H1 (cell line): ENCODE measurements around the gene CD7. TPM values are rescaled to one million over a fixed set of nuclear protein-coding genes. Genes with fewer than 3 reads are reported as not detected.

Experiments used
- CTCF ChIA-PET: fragments of 300-600 bp; sonication (Branson Sonifier 250); formaldehyde crosslinking; loops from one replicate; lab custom pipeline; 2021; ENCODE audit not compliant: partially characterized antibody; lab: Charles Lee
- POLR2A ChIA-PET: fragments of 300-600 bp; sonication (Branson Sonifier 250); formaldehyde crosslinking; loops from one replicate; lab custom pipeline; 2021; ENCODE audit warnings: inconsistent platforms; ENCODE audit not compliant: partially characterized antibody; lab: Charles Lee
- DNase-seq, 2 experiments: peaks; one replicate each; pipeline versions ENCODE4 v3.0.0 to v3.0.0-alpha.2; 2010 to 2022; ENCODE audit warnings: low spot score in 2 of 2, low read depth in 1 of 2, mixed read lengths in 1 of 2
- FAIRE-seq: peaks from 2 replicates; lab custom pipeline; 2011; peaks lifted over from hg19 to GRCh38; lab: Jason Lieb, UNC
- H2AFZ ChIP-seq: 2 replicates; pipeline ENCODE4 v1.8.1; 2012; ENCODE audit warnings: low read length, inconsistent platforms
- H2AK5ac ChIP-seq: 2 replicates; pipeline ENCODE4 v1.6.1; 2013; ENCODE audit warnings: low read depth, low read length
- H2BK120ac ChIP-seq: replicated peaks from 2 replicates; pipeline ENCODE3; 2013; ENCODE audit warnings: low read depth, low read length, inconsistent platforms
- H2BK12ac ChIP-seq: 2 replicates; pipeline ENCODE4 v1.6.1; 2013; ENCODE audit warnings: low read depth, low read length
- H2BK15ac ChIP-seq: 2 replicates; pipeline ENCODE4 v1.6.1; 2013; ENCODE audit warnings: low read length
- H2BK20ac ChIP-seq: 2 replicates; pipeline ENCODE4 v1.6.1; 2013; ENCODE audit warnings: low read length
- H2BK5ac ChIP-seq: 2 replicates; pipeline ENCODE4 v1.6.1; 2013; ENCODE audit warnings: low read depth, low read length
- H3K14ac ChIP-seq: 2 replicates; pipeline ENCODE4 v1.6.1; 2013; ENCODE audit warnings: inconsistent platforms; ENCODE audit not compliant: insufficient read length
- H3K18ac ChIP-seq: 2 replicates; pipeline ENCODE4 v1.6.1; 2013; ENCODE audit warnings: low read length; ENCODE audit errors: extremely low read depth
- H3K23ac ChIP-seq: 2 replicates; pipeline ENCODE4 v1.6.1; 2013; ENCODE audit warnings: inconsistent platforms; ENCODE audit not compliant: insufficient read length
- H3K23me2 ChIP-seq: 2 replicates; pipeline ENCODE4 v1.6.1; 2013; ENCODE audit warnings: low read depth, low read length
- H3K27ac ChIP-seq: 2 replicates; pipeline ENCODE4 v1.6.1; 2011; ENCODE audit warnings: low read depth, low read length, inconsistent platforms
- H3K27me3 ChIP-seq, 4 experiments: replicated peaks in 1 of 4; 1 replicate in 1 of 4; 2 replicates in 3 of 4; pipeline versions ENCODE4 v1.6.1 to v1.8.1; 2011 to 2013; ENCODE audit warnings: low read length in 3 of 4, mild to moderate bottlenecking in 3 of 4, inconsistent platforms in 2 of 4, mixed read lengths in 2 of 4, moderate library complexity in 1 of 4; ENCODE audit not compliant: control insufficient read depth in 3 of 4, insufficient read depth in 3 of 4; ENCODE audit errors: extremely low read depth in 1 of 4
- H3K36me3 ChIP-seq, 4 experiments: 2 replicates each; pipeline versions ENCODE4 v1.6.1 to v1.8.1; 2011 to 2013; ENCODE audit warnings: mild to moderate bottlenecking in 4 of 4, low read length in 3 of 4, moderate library complexity in 2 of 4, control low read depth in 1 of 4, inconsistent platforms in 1 of 4; ENCODE audit not compliant: insufficient read depth in 4 of 4, control insufficient read depth in 2 of 4
- H3K4ac ChIP-seq: replicated peaks from 2 replicates; pipeline ENCODE3; 2013; ENCODE audit warnings: low read length, low read depth, mixed read lengths, inconsistent platforms; ENCODE audit not compliant: insufficient read length
- H3K4me1 ChIP-seq, 4 experiments: replicated peaks in 1 of 4; 1 replicate in 1 of 4; 2 replicates in 3 of 4; pipeline versions ENCODE4 v1.6.1 to v1.8.1; 2011 to 2013; ENCODE audit warnings: low read length in 3 of 4, inconsistent platforms in 2 of 4, mixed read lengths in 1 of 4; ENCODE audit not compliant: insufficient read depth in 4 of 4, control insufficient read depth in 3 of 4
- H3K4me2 ChIP-seq, 2 experiments: 2 replicates each; pipeline versions ENCODE4 v1.6.1 to v1.8.1; 2011 to 2013; ENCODE audit warnings: low read depth in 2 of 2, low read length in 2 of 2, control low read depth in 1 of 2, inconsistent platforms in 1 of 2, mild to moderate bottlenecking in 1 of 2; ENCODE audit not compliant: insufficient read depth in 1 of 2
- H3K4me3 ChIP-seq, 4 experiments: fragments of 200-600, 300-600 bp in 1 of 4; sonication (generic), shearing (Covaris generic), sonication (Bioruptor Twin) in 1 of 4; 2 replicates each; pipeline versions ENCODE4 v1.5.1 to v1.8.1; 2011 to 2016; ENCODE audit warnings: low read length in 4 of 4, low read depth in 3 of 4, control low read depth in 2 of 4, inconsistent platforms in 2 of 4, mild to moderate bottlenecking in 2 of 4, mixed read lengths in 1 of 4, moderate library complexity in 1 of 4; ENCODE audit not compliant: insufficient read depth in 2 of 4; ENCODE audit errors: extremely low read depth in 1 of 4
- H3K56ac ChIP-seq: replicated peaks from 2 replicates; pipeline ENCODE3; 2013; ENCODE audit warnings: low read depth, mild to moderate bottlenecking, mixed read lengths, low read length, inconsistent platforms; ENCODE audit not compliant: insufficient read length
- H3K79me1 ChIP-seq: 2 replicates; pipeline ENCODE4 v1.6.1; 2013; ENCODE audit warnings: low read depth, low read length, control low read depth
- H3K79me2 ChIP-seq, 2 experiments: 2 replicates each; pipeline versions ENCODE4 v1.6.1 to v1.8.1; 2012 to 2013; ENCODE audit warnings: low read length in 2 of 2, mild to moderate bottlenecking in 2 of 2, inconsistent platforms in 1 of 2; ENCODE audit not compliant: insufficient read depth in 2 of 2, control insufficient read depth in 1 of 2
- H3K9ac ChIP-seq, 4 experiments: replicated peaks in 1 of 4; 1 replicate in 1 of 4; 2 replicates in 3 of 4; pipeline versions ENCODE4 v1.6.1 to v1.8.1; 2011 to 2013; ENCODE audit warnings: low read depth in 3 of 4, low read length in 3 of 4, control low read depth in 2 of 4, mild to moderate bottlenecking in 2 of 4, moderate library complexity in 2 of 4, inconsistent platforms in 1 of 4; ENCODE audit errors: extremely low read depth in 1 of 4
- H3K9me3 ChIP-seq, 2 experiments: 2 replicates each; pipeline versions ENCODE4 v1.6.1 to v1.8.1; 2012 to 2013; ENCODE audit warnings: mild to moderate bottlenecking in 2 of 2, moderate library complexity in 2 of 2, control low read depth in 1 of 2, inconsistent platforms in 1 of 2, low read depth in 1 of 2, low read length in 1 of 2, mixed read lengths in 1 of 2; ENCODE audit not compliant: insufficient read depth in 2 of 2
- H4K20me1 ChIP-seq, 2 experiments: replicated peaks in 1 of 2; 2 replicates each; pipeline versions ENCODE3 to v1.8.1; 2011 to 2013; ENCODE audit warnings: inconsistent platforms in 2 of 2, low read length in 2 of 2, mild to moderate bottlenecking in 1 of 2; ENCODE audit not compliant: insufficient read depth in 2 of 2, control insufficient read depth in 1 of 2
- H4K5ac ChIP-seq: 2 replicates; pipeline ENCODE4 v1.6.1; 2013; ENCODE audit warnings: low read length, low read depth, mixed read lengths, inconsistent platforms; ENCODE audit not compliant: insufficient read length
- H4K8ac ChIP-seq: 2 replicates; pipeline ENCODE4 v1.8.0; 2013; ENCODE audit warnings: mild to moderate bottlenecking, moderate library complexity, low read length, inconsistent platforms; ENCODE audit not compliant: insufficient read depth; ENCODE audit errors: extremely low read depth
- H4K91ac ChIP-seq: replicated peaks from 2 replicates; pipeline ENCODE3; 2013; ENCODE audit warnings: low read length, mixed read lengths, inconsistent platforms; ENCODE audit not compliant: insufficient read length
- FOSL1 ChIP-seq: IDR thresholded peaks from 2 replicates; pipeline ENCODE4 v1.6.1; 2011; ENCODE audit warnings: mild to moderate bottlenecking, low read depth, low read length, moderate library complexity; ENCODE audit not compliant: insufficient read depth
- NANOG ChIP-seq: IDR thresholded peaks from 2 replicates; pipeline ENCODE4 v1.6.1; 2011; ENCODE audit warnings: low read length, low read depth, mild to moderate bottlenecking, inconsistent platforms; ENCODE audit not compliant: insufficient read depth, poor library complexity, severe bottlenecking
- WGBS, 2 experiments: shearing (Covaris generic) in 1 of 2; methylation state at CpG; one replicate each; pipeline versions ENCODE4 v1.1.6 to v1.1.7; 2013 to 2015; ENCODE audit warnings: low lambda C conversion rate in 2 of 2, mixed read lengths in 2 of 2, inconsistent platforms in 1 of 2, low coverage in 1 of 2, missing lambda C conversion rate in 1 of 2; ENCODE audit not compliant: insufficient replicate concordance in 2 of 2, insufficient coverage in 1 of 2, insufficient read length in 1 of 2; ENCODE audit errors: extremely low coverage in 1 of 2, missing lambda C conversion rate in 1 of 2; 5-methylcytosine and 5-hydroxymethylcytosine counted together
- polyA plus RNA-seq, 7 experiments: library from polyadenylated mRNA; depleted of rRNA in 3 of 7; stranded (reverse) in 5 of 7; unstranded in 2 of 7; fragments of >200 nt in 5 of 7; fragments of 200-250 nt in 2 of 7; gene quantifications; 1 replicate in 5 of 7; 2 replicates in 1 of 7; 4 replicates in 1 of 7; pipeline versions ENCODE4 v1.2.1 to v1.2.3, GENCODE V29; 2011 to 2013; ENCODE audit warnings: missing spikeins in 2 of 7, mixed read lengths in 2 of 7
- total RNA-seq: library from RNA; stranded (reverse); fragmentation: NEBNext Ultra II Directional; extraction: Animal tissue kit (Norgen Biotek cat#: 25700); gene quantifications from 2 replicates; pipeline ENCODE4 v1.2.1, GENCODE V29; 2021

CD7 gene
- total and polyA plus RNA-seq, 2 of the 8 experiments (the other 6 are each of a cell fraction or from before 2014, with no cell fraction given): 0.83 to 0.86 TPM

GRCh38 chr17:82311971-82312370 is 5.4 kb downstream of the CD7 start:
- Histone ChIP-seq H3K27me3 (no peaks in the 10 kb centered on the region; a peak in 3 of 7 replicates), H3K9ac (no peak overlapping the region), H4K8ac (no peak overlapping the region), H3K14ac (no peak overlapping the region), H3K79me1 (no peaks in the 10 kb centered on the region), H2AK5ac (no peak overlapping the region), H2BK12ac (no peak overlapping the region), H2BK20ac (no peak overlapping the region), H4K5ac (no peak overlapping the region), H3K4me2 (no peak overlapping the region), H3K79me2 (no peaks in the 10 kb centered on the region), H3K9me3 (no peaks in the 10 kb centered on the region), H2BK15ac (no peak overlapping the region), H3K27ac (no peak overlapping the region), H3K56ac (no peak overlapping the region), H3K18ac (no peak overlapping the region), H3K4me1 (peaks cover 0 to 5% (median 4%) of the 10 kb centered on the region in 4 experiments; a peak in 5 of 7 replicates), H2BK5ac (no peak overlapping the region), H3K4ac (no peak overlapping the region), H3K23ac (no peak overlapping the region), H3K4me3 (no peak overlapping the region), H2BK120ac (no peak overlapping the region), H3K23me2 (peaks cover 5% of the 10 kb centered on the region; the same call in 1 of the 2 replicates), H3K36me3 (no peaks in the 10 kb centered on the region), H4K91ac (no peak overlapping the region), H2AFZ (no peak overlapping the region), H4K20me1 (peaks cover 0 to 1% of the 10 kb centered on the region in 2 experiments)
- TF ChIP-seq FOSL1: no peak
- TF ChIP-seq NANOG: no peak
- DNase-seq (no peak), FAIRE-seq (no peak)
- POLR2A ChIA-PET: interaction anchor here (1.0 kb wide), 1 partner anchor 10 kb away, joined by 3 read pairs; no protein-coding TSS in a partner anchor
- CTCF ChIA-PET: interaction anchor here (1.1 to 4.8 kb wide), 6 partner anchors 10 to 113 kb away, joined by 3 to 28 read pairs (median 3); partner anchors contain the start of gene CSNK1D
- 90% methylated on average over 13 of the region's 13 CpGs; no CpG with 5 or more reads in 1 of the 2 experiments for WGBS, 2 experiments
